ENCODE results near the gene CX3CR1.

DNA sequence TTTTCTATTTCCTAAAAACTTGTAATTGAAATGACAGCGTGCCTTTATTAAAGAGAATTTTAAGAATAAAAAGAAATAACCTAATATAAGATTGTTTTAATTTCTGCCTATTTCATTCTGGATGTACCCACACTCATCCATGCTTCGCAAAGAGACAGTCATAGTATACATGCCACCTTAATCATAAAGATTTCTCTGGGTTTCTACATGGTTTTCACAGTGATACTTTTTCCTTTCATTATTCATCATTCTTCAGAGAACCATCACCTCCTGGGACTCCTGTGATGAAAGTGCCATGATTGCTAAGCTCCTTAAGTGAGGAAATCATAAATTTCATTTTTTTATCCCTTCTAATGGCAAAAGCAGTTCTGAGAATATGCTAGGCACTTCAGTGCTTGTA is 45.4 kb upstream of the CX3CR1 start:
- TF ChIP-seq GATA2 (IDR thresholded peaks at IDR 0.05; ENCODE audit: low read depth, low read length) = no peak
- TF ChIP-seq GATA3 (IDR thresholded peaks at IDR 0.05; ENCODE audit: low read depth, low read length) = no peak

Data from SH-SY5Y (cell line).